ENCODE measurements around the gene BCAS3.

Gene BCAS3

DNA sequence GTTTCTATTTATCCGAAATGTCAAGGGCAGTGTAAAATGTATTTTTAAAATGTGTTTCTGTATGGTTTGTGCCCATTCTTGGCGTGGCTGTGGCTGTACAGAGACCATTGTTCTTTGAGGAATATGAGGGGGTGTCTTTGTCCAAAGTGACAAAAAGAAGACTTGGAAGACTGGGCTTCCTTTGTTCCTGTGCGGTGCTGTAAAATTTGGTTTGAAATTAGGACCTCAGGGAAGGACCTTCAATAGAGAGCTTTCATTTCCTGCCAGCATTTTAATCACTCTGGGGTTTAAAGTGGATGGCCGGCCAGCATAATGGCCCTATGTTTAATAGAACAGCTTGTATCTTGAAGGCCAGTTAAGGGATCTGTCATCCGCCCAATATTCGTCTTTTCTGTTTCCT lies 531.9 kb downstream of the BCAS3 start:
- no peak for DNase-seq

DNA sequence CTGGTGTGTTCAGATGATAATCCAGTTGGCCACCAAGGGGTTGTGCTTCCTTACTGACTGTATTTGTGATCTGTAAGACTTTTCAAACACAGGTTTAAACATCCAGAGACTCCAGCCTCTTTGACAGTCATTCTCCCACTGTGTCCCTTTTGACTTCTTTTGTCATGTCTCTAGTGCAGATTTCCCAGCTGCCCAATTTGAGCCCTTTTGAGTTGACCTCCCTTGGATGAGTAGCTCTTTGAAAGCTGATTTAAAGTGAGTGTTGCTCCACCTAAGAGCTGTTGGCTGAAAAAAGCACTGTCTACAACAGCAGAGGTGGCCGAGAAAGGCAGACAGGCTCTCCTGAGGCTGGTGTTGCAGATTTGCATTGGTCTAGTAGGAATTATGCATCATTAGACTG lies 533.6 kb downstream of the BCAS3 start:
- DNase-seq, result no peak

DNA sequence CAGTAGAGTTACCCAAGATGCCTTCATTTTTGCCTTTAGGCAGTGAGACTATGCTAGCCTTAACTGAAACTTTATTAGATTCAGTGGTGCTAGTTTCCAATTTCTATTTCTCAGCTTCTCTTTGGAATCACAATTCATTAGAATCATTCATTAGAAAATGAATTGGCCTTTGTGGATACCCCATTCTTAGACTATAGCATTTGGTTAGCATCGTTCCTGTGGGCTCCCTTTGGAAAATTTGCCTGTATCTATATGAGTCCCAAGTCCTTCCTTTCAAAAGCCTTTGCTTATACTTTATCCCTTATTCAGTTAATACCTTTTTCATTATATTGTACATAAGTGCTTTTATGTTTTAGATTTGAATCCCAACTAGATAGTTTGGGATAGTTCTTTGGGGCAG lies 535.0 kb downstream of the BCAS3 start:
- DNase-seq, result no peak

- DNase-seq, result no peak
Measured at GRCh38 chr17:61214753-61215152, 537.1 kb downstream of the BCAS3 start.

DNA sequence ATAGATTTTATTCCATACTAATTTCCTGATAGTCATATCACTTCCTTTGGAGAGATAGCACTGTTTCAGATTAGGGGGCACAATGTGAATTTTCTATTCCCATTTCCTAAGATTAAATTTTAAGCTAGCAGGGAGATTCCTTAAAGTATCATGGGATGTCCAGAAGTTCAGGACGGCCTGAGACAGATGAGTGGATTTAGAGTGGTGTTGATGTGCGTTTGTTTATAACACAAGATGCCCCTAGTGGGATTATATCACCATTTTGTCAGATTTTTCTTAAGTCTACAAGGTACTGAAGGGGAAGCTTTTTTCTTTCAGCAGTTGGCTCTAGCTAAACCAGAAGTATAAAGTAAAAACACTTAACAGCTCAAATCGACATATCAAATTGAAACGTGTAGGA lies 538.4 kb downstream of the BCAS3 start:
- no peak for DNase-seq

GRCh38 chr17:61217878-61218437 lies 540.3 kb downstream of the BCAS3 start:
- no peak for DNase-seq

DNA sequence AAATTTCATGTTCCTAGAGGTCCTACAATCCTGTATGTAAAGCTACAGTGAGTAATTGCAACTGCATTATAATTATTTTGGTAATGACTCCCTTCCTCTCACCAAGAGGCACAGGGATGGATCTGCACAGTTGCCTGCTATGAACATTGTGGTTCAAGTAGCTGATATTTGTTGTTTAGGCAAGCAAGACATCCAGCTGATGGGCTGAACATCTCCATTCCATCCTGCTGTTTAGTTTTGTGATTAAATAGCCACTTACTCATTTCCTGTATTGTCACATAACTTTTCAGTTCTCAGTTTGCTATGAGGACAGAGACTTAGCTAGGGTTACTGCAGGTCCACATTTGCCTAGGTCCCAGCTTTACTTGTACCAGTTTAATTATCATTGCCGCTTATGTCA lies 540.8 kb downstream of the BCAS3 start:
- DNase-seq, result no peak

- no peak for DNase-seq
Measured at GRCh38 chr17:61219460-61219859, 541.8 kb downstream of the BCAS3 start.

GRCh38 chr17:61221181-61221580 lies 543.5 kb downstream of the BCAS3 start:
- no peak for DNase-seq

DNA sequence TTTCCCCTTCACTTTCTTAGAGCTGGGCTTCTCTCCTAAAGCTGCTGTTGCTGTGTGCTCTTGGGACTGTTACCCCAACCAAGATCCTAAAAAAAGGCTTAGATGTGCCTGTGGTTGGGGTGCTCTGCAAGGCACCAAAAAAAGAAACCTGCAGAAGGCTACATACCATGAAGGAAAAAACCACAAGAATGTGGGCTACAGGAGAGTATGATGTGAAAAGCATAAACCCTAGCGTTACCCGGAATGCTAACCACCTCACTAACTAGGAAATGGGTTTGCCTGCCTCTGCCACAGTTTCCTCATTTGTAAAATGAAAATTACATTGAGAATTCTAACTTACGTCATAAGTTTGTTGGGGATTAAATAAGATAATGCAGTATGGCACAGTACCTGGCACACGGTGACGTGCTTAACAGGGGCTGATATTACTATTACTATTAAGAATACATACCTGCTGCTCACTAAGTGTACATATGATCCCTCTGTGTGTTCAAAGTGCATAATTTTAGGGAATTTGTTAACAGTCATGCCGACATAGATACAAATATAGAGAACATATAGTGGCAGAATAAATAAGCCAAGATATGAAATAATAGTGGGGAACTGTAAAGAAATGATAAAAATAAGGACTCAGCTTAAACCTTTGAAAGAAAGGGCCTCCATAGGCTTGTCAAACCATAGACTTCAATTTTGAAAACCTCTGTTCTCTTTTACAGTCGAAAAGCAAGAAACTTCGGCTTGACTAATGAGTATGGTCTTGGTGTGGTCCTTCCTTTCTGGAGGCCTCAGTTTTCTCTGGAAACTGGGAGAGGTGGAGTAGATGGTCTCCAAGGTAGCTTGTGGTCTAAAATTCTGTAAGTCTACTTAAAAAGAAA lies 544.2 kb downstream of the BCAS3 start:
- no peak for DNase-seq

GRCh38 chr17:61223725-61224124 lies 546.1 kb downstream of the BCAS3 start:
- DNase-seq, result no peak

DNA sequence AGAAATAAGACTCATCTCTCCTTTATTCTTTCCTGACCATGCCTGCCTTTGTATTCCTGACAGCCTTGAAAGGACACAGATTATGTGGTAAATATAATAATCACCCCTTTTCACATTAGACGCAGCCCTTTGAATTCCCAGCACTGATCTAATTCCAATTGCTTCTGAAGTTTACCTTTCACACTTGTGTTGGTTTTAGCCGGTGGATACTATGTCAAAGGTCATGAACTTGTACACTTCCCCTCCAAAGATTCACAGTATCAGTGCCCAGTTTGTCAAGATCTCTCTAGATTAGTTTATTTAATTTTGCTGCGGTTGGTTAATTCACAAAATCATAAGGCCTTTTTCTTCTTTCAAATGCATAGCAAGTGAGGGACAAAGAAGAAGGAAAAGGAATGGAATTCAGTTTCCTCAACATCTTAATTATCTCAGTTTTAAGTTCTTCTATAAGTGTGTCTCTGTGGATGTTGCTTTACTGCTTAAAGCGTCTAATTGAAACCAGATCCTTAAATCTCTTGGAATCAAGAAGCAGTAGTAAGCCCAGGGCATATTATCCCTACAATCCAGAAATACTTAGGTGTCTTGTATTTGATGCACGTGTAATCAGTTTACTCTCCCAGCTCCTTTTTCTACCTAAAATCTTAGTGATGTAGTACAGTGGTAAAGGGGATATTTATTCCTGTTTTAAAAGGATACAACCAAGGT lies 547.7 kb downstream of the BCAS3 start:
- no peak for DNase-seq

- no peak for DNase-seq
Measured at GRCh38 chr17:61227866-61228265, 550.2 kb downstream of the BCAS3 start.

DNA sequence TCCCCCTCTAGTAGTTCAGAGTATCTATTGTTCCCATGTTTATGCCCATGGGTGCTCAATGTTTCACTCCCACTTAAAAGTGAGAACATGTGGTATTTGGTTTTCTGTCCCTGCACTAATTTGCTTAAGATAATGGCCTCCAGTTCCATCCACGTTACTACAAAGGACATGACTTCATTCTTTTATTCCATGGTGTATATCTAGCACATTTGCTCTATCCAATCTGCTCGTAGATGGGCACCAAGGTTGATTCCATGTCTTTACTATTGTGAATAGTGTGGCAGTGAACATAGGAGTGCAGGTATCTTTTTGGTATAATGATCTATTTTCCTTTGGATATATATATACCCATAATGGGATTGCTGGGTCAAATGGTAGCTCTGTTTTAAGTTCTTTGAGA lies 552.8 kb downstream of the BCAS3 start:
- DNase-seq, result no peak

DNA sequence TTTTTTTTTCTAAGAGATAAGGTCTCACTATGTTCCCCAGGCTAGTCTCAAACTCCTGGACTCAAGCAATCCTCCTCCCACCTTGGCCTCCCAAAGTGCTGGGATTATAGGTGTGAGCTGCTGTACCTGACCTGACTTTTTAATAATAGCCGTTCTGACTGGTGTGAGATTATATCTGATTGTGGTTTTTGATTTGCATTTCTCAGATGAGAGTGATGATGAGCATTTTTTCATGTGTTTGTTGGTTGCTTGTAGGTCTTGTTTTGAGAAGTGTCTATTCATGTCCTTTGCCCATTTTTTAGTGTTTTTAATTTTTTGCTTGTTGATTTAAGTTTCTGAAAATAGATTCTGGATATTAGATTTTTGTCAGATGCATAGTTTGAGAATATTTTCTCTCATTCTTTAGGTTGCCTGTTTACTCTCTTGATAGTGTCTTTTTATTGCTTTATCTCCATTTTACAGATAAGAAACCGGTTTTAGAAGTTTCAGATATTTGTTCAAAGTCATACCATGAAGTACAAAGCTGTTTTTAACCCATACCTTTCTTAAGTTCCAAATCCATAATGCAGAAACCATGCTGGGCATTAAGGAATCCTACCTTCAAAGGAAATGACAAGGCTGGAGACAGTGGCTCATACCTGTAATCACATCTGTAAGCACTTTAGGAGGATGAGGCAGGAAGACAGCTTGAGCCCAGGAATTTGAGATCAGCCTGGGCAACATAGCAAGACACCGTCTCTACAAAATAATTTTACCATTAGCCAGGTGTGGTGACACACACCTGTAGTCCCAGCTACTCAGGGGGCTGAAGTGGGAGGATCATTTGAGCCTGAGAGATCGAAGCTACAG lies 553.5 kb downstream of the BCAS3 start:
- no peak for DNase-seq

DNA sequence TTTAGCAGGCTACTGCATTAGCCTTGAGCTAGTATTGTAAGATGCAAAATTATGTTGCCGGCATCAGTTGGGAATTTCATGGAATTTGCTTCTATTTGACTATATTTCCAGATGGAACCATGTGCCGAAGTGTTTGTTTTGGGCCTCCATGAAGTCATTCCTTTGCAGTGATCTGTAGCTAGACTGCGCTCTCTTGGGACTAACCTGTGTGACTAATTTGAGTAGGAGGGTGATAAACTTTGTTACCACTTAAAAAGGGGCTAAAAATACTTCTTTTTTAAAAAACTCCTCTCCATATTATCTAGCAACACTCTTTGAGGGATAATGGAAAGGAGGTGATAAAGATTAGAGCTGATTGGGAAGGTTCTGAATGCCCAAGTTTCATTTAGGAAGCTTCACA lies 555.2 kb downstream of the BCAS3 start:
- no peak for DNase-seq

- no peak for DNase-seq
Measured at GRCh38 chr17:61233991-61234750, 556.5 kb downstream of the BCAS3 start.

DNA sequence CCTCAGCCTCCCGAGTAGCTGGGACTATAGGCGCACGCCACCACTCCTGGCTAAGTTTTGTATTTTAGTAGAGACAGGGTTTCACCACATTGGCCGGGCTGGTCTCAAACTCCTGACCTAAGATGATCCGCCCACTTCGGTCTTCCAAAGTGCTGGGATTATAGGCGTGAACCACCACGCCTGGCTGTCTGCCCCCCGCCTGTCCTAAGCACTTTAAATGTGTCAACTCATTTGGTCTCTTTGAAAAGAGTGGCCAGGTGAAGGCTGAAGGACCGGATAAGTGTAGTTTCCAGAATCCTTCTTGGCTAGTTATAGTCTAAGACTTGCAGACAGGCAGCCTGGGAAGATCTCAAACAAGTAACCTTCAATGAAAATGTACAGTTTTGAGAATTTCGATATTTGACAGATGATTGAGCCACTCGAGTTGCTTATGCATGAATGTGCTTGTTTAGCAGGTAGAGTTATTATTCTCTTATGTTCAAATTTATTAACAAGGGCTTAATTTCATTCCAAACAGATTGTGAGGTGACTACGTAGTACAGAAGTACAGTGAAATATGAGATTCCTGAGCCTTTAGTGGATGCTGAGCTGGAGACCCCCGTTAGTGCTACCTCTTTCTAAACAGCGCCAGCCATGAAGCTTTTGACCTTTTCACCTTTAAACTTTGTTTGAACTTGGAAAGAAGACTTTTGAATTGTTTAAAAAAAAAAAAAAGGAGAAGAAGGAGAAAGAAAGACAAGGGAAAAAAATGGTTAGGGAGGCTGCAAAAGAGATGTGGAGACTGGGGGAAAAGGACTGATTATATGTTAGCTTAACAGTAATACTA lies 557.6 kb downstream of the BCAS3 start:
- DNase-seq, result no peak

- DNase-seq, result no peak
Measured at GRCh38 chr17:61235827-61236197, 558.2 kb downstream of the BCAS3 start.

- DNase-seq, result no peak
Measured at GRCh38 chr17:61237275-61237674, 559.6 kb downstream of the BCAS3 start.

- no peak for DNase-seq
Measured at GRCh38 chr17:61238455-61238933, 560.8 kb downstream of the BCAS3 start.
